NOMO-1 treated with dmso at 0.1 percent for 144 hours (cell line): ENCODE measurements around the gene PDE7B.

Experiments used
- DNase-seq: peaks from one replicate; lab custom pipeline; 2025; ENCODE audit not compliant: unreplicated experiment; lab: John Stamatoyannopoulos, UW

The PDE7B gene

DNA sequence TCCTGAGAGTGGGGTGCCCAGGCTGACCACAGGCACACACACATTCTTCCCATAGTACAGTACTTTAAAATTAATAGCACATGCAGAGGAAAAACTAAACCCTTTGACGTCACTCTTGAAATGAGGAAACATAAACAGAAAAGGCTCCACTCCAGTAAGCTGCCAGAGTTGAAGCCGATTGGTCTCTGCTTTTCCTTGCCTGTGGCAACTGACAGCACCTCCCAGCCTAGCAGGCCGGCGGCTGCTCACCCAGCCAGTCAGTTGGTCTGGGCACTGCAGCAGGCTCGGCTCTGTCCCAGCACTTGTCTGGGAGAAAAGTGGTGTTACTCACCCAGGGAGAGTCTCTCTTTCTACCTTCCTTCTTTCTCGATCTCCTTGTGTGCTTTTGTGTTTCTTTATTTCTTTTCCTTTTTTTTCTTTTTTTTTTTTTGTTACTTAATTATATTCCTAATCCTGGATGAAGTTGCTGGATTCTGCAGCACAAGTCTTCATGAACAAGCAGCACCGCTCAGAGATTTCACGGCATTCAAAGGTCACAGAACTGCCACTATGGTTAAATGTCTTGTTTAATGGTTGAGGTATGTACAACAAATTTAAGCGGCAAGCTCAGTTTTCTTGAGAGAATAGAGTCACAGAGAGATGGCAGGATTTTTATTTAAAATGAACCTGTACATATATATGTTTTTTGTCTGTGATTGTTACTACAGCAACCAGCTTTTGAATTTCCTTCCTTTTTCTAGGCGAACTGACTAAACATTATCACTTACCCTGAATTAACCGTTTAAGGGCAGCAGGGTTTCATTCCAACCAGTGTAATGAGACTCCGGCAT is at the start of gene PDE7B:
PDE7B (plus strand) TSS at position 260 of the 830 bp plus-strand sequence.
- DNase-seq: peak; percentile 82

DNA sequence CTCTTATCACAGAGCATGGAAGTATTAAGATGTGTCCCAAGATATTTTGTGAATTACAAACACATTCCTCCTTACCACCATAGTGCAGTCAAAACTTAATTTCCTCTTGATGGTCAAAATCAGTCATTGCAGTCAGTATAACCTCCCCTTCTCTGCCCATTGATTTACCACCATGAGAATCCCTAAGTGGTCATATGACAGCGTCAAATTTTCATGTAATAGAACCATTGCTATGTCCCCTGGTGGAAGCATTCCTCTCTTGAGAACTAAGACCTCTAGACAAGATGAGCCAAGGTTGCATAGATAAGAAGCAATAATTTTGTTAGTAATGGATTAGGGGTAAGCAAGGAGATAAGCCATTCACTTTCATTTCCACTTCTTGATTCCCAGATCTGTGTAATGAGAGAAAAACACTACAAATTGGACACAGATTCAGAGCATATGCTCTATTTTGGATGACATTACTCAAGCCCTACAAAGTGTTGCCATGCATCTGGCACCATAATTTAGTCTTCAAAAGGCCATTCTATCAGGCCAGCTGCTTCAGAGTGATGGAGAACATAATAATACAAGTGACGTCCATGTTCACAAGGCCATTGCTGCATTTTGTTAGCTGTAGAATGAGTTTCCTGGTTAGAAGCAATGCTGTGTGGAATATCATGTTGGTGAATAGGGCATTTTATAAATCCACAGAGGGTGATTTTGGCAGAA is 49.6 kb upstream of the PDE7B start:
- DNase-seq: no peak

DNA sequence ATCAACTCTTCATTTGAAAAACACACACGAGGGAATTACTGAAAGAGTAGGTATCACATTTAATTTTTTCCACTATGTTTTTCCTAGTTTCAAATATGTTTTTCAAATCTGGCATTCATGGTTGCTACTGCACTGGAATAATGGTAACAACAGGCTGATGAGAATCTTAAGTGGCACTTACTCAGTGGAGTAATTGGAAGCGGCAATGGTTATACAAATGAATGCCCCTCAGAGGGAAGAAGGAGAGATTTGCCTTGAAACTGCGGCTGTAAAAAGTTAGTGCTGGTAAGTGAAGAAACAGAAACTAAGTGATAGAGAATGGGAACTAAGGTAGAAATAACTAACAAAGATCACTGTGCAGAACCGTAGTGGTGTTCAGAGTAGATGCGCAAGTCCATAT is 41.0 kb upstream of the PDE7B start:
- no peak for DNase-seq

DNA sequence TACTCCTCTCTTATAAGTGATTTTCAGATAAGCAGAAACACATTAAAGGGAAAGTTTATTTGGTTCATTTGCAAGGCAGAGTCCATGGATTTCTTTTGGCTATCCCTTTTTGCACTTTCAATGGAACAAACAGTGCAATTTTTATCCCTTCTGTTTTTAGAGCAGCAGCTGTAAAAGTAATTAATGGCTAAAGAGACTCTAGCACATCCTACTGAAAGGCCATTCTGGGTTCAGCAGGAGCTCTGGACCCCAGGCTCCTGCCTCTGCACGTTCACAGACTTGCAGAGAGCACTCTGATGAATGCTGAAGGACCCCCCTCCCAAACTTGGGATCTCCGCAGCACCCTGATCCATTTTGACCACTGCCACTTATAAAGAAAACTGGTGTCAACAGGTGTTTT is 40.3 kb upstream of the PDE7B start:
- DNase-seq: no peak

DNA sequence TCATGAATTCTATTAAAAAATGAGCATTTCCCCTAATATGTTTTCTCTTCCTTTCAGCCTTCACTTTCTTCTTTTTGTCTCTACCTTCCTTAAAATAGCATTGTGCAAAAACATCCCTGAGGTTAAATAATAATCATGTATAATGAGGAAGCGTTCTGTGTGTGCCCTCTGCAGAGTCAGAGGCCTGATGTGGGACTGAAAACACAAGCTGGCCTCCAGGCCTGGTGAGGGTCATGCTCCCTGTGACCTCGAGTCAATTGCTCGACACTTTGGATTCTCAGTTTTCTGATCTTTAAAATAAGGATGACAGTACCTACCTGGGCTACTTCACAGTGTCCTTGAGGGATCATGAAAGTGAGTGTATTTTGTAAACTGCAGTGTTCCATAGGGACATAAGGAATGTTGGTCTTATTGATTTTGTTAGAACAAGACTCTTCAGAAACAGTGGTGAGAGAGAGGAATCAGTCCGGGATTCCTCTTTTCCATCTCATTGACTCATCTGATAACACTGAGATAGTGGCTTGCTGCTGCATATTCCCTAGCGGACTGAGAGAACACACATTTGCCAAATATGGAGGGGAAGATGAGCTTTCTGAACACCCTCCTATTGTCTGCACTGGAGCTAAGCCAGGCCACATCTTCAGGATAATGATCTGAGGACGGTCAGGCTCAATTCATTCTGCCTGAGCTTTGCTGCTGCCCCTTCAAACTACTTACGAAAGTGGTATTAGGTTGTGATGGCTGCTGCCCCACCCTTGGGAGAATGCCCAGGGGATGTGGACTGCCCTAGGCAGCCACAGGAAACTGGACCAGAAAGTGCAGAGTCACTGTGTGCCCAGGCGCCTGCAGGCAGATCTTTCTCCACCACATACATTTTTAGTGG is 39.6 kb upstream of the PDE7B start:
- DNase-seq: no peak

DNA sequence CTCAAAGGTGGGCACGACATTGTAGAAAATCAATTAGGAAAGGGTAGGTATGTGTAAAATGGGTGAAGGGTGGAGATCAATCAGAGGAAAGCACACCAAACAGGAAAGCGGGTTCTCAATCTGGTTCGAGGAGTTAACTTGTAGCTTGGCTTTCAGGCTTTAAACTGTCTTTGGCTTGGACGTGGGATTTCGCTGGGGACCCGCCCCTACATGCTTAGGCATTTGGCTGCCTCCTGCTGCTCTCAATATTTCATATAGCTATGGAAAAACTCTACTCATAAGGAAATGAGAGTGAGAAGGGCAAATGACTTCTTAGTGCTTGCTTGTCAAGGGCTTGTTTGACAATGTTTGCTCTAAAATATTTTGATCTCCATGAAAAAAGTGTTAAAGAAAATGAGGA is 38.1 kb upstream of the PDE7B start:
- no peak for DNase-seq

DNA sequence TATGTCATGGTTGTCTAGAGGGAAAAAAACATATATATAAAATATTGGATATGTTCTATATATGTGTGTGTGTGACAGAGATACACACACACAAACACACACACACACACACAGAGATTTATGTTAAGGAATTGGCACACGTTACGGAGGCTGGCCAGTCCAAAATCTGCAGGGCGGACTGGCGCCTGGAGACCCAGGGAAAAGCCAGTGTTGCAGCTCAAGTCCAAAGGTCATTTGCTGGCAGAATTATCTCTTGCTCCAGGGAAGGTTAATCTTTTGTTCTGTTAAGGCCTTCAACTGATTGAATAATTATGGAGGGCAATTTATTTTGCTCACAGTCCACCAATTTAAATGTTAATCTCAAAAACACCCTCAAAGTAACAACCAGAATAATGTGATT is 37.5 kb upstream of the PDE7B start:
- no peak for DNase-seq

DNA sequence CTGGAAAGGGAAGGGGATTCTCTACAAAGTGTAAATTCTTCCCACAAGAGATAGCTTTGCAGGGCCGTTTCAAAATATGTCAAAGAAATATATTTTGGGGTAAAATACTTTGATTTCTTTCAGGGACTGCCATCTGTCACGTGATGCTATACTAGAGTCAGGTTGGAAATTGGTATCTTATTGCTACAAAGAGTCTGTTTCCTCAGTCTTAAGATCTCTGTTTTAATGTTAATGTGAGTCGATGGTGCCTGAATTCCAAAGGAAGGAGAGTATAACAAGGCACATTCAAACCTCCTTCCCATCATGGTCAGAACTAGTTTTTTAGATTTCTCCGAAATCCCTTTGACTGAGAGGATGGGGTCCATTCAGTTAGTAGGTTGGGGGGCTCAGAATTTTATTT is 36.3 kb upstream of the PDE7B start:
- DNase-seq: no peak

DNA sequence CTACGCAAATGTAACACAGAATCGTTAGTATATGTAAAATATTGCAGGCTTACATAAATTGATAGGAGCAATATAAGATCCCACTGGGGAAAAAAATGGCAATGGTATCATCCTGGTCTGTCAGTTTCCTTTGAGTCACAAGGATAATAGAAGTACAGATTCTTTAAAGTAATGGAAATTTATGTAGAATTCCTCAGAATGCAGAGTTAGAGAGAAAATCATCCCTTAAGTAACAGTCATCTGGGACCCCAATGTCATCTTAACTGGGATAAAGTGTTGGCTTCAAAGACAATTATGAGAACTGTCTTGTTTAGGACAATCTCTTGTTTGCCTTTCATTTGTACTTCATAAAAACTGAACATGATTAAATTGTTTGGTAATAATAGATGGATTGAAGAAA is 34.5 kb upstream of the PDE7B start:
- no peak for DNase-seq

DNA sequence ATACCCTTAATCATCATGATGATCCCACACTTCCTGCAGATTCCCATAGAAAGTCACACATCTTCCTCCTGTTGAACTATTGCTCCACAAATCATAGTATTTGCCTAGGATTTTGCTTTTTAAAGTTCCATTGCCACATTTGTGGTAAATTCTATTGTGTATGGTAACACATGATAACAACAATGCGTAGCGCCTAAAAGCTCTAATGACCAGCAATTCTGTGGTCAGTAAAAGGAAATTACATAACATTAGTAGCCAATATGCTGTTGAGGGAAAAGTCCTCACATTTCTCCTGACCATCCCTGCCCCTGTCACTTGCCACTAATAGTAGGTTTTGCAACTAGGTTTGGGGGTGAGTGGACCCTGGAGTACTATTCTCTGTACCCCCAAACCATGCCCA is 31.8 kb upstream of the PDE7B start:
- no peak for DNase-seq

DNA sequence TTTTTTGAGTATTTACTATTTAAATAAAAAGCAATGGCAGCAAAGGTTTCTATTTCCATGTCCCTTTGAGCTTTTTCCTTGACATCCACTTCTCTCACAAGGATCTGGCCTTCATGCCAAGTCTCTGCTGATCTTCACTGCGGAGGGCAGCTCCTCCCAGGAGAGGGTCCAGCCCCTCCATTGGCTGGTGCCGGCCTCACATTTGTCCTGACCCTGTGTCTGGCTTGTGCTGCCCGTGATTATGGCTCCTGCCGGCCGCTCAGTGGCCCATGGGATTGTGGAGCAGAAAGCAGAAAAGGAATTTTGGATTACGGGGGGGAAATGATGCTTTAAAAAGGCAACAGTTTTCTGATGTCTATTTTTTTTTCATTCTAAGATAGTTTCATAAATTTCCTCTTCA is 31.2 kb upstream of the PDE7B start:
- DNase-seq: no peak

DNA sequence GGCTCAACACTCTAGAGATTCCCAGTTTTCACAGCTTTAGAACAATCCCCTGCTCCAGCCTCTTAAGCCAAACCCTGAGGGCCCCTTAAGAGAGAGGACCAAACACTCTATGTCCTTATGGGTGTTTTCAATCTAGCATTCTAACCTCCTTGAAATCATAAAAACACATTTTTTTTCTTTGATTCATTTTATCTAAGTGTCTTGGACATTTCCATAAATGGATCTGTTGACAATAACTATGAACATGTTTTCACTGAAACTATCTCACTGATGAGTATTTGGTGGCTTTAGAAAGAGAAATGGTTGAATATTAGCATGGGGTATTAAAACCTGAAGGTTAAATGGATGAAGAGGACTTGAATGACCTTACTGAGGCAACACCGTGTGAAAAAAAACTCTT is 27.6 kb upstream of the PDE7B start:
- DNase-seq: no peak

DNA sequence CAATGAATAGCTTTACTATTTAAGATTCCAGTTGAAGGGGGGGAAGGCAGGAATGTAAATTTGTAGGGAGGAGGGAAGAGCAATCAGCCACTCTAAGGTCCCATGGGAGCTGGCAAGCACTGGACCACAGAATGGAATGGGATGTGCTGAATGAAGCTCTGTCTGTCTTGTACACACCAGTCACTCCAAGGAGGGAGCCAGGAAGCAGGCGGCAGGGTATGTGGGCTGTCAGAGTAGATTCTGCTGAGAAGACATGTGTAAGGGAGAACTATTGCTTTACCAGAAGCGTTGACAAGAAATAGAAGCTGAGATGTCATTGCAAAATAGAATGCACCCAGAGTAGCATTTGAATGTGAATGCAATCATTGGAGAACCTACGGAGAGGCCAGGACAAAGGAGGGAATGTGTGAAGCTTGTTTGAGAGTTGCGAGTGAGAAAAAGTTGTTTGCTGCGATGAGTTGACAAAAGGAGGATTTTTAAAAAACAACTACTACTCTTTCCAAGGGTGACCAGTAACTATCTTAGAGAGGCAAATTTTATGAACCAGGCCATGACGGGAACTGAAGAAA is 25.2 kb upstream of the PDE7B start:
- DNase-seq: no peak

DNA sequence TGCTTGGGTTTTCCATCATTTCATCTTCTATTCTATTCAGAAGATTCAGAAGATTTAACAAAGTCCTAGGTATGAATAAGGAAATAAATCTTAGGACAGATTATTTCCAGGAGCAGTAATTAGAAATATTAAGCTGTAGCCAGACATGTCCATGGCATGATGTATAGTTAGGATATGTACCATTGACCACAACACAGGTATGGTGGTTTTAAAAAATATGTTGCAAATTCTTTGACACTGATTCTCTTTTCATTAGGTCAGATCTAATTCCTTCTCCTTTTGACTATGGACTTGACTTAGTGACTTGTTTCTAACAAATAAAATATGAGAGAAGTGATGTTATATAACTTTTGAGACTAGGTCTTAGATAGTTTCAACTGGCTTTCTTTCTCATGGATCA is 23.5 kb upstream of the PDE7B start:
- DNase-seq: no peak

DNA sequence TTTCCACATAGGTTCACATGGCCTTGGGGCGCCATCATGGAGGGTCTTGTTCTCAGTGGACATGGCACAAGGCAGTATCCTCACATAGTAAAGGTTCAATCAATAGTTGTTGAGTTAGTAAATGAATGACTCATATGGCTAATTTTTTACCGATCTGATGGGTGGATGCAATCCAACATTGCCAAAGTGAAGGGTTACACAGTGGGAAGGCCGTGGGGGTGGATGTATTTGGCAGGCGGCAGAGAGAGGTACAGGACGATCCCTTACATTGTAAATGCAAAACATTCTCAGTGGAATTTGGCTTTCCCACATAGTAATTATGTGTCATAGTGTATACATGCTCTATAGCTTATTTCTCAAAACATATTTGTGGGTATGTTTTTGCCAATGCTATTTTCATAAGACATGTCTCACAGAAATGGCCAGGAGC is 21.0 kb upstream of the PDE7B start:
- DNase-seq: no peak

DNA sequence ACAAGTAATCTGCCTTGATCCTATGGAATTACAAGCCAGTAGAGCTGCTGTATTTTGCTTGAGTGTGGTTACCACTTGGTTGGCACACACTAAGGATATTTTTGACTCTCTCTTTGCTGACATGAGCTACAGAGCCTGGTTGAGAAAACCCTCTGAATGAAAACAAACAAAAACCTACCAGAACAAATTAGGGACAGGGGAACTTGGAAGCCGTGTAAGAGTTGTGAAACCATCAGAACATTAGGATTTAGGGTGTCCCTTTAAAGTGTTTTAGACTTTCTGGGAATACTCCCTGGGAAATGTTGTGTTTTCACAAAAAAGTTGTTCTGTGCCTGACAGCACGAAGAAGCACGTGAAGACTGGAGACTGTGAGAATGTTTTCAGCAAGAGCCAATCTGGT is 20.5 kb upstream of the PDE7B start:
- DNase-seq: no peak

DNA sequence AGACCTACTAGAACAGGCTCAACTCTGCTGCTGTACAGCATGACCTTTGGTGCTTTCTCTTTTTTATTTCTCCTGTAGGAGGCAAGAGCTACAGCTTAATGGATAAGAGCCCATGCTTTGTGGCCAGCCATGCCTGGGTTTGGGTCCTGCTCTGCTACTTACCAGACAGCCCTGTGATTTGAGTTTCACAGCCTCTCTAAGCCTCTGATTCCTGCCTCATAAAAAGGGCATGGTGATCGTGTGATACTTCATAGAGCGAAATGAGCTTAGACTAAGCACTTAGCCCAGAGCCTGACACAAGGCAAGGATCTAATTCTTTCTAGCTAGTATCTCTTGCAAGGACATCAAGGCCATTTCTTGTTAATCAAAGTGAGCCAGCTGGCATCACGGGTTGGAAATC is 19.3 kb upstream of the PDE7B start:
- DNase-seq: no peak

DNA sequence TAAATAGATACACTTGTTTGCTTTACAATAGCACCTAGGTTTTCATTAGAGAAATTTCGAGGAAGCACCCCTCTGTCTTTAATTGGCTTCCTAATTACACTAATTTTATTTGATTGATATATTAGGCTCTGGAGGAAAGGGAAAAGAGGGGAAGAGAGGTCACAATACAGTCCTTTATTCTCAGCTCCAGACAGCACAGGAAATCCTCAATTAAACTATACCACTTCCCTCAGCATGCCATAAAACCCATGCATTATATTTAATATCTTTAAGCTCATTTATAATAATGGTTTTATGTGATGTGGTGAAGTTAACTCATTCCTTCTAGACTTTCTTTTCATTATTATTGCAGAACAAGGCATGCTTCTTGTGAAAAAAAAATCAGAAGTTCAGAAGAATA is 17.7 kb upstream of the PDE7B start:
- DNase-seq: no peak

DNA sequence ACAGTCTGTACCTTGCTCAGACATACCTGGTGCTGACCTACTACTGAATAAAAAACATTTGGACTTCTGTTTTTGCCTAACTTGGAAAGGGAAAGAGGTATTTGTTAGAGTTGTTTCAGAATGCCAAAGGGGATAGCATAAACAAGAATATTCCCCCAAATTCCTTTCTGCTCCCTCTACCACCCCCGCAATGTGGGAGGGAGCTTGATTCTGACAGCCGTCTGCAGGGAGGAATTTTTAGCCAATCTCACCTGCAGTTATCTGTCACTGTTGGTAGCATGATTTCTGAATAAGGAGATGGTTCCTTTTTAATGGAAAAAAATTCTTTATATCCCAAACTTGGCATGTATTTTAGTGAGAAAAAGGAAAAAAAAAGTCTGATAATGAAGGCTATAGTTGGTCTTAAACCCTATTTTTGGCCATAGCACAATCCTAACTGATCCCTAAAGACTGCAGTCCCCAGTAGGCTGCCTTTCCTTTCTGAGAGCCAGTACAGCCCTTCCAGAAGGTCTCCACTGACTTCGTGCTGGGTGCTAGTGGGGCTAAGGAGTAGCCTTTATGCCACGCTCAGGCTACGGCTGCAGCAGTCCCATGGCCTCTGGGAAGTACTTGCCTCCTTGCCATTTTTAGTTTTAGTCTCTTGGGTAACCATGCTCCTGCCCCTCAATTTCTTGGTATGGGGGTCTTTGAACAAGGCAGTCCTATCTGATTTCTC is 13.6 kb upstream of the PDE7B start:
- DNase-seq: no peak

DNA sequence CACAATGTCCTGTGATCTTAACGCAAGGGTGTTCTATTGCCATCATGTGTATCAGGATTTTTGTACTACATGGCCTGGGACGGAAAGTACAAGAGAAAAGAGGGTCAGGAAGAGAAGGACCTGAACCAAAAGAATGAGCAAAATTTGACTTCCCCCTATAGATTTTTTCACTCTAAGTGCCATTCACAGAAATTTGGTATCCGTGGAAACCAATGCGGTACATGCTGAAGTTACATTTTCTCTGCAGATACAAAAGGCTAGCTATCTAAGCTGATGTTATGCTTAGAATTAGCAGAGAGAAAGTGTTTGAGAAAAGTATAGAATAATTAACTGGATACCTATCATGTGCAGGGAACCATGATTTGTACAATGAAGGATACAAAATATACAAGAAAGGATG is 12.4 kb upstream of the PDE7B start:
- no peak for DNase-seq
